Mesenchymal stem cell (in vitro differentiated cells and primary cell): Measurements from ENCODE around the gene PIGO.

Source experiments
- DNase-seq: peaks from one replicate; pipeline ENCODE4 v3.0.0-alpha.2; 2013
- H2AFZ ChIP-seq: one replicate; pipeline ENCODE4 v1.6.1; 2013; ENCODE audit warnings: low read depth, mild to moderate bottlenecking, control low read depth, inconsistent platforms, low read length, moderate library complexity
- H2AK5ac ChIP-seq: 2 replicates; pipeline ENCODE4 v1.6.1; 2013; ENCODE audit warnings: low read length, moderate library complexity, mild to moderate bottlenecking, inconsistent platforms; ENCODE audit not compliant: severe bottlenecking
- H2BK120ac ChIP-seq: one replicate; pipeline ENCODE4 v1.6.1; 2013; ENCODE audit warnings: low read depth, mild to moderate bottlenecking, inconsistent platforms, low read length, moderate library complexity
- H2BK12ac ChIP-seq, 2 experiments: one replicate each; pipeline ENCODE4 v1.6.1; 2013; ENCODE audit warnings: inconsistent platforms in 2 of 2, low read length in 2 of 2, mild to moderate bottlenecking in 2 of 2, moderate library complexity in 2 of 2, control low read depth in 1 of 2
- H2BK15ac ChIP-seq: one replicate; pipeline ENCODE4 v1.6.1; 2013; ENCODE audit warnings: mild to moderate bottlenecking, low read depth, inconsistent platforms; ENCODE audit not compliant: poor library complexity, severe bottlenecking
- H2BK5ac ChIP-seq: 2 replicates; pipeline ENCODE4 v1.6.1; 2013; ENCODE audit warnings: low read depth, mild to moderate bottlenecking, low read length, control low read depth, inconsistent platforms; ENCODE audit not compliant: poor library complexity, severe bottlenecking
- H3K14ac ChIP-seq, 2 experiments: one replicate each; pipeline ENCODE4 v1.6.1; 2013; ENCODE audit warnings: inconsistent platforms in 2 of 2, low read length in 2 of 2, control low read depth in 1 of 2, mild to moderate bottlenecking in 1 of 2, moderate library complexity in 1 of 2
- H3K18ac ChIP-seq, 2 experiments: one replicate each; pipeline ENCODE4 v1.6.1; 2013; ENCODE audit warnings: inconsistent platforms in 2 of 2, low read length in 2 of 2, control low read depth in 1 of 2, low read depth in 1 of 2, mild to moderate bottlenecking in 1 of 2
- H3K23ac ChIP-seq, 2 experiments: one replicate each; pipeline ENCODE4 v1.6.1; 2013; ENCODE audit warnings: inconsistent platforms in 2 of 2, low read length in 2 of 2, mild to moderate bottlenecking in 2 of 2, moderate library complexity in 2 of 2, control low read depth in 1 of 2
- H3K27ac ChIP-seq: 2 replicates; pipeline ENCODE4 v1.5.1; 2013; ENCODE audit warnings: mild to moderate bottlenecking, moderate library complexity, low read length, control low read depth, inconsistent platforms; ENCODE audit not compliant: poor library complexity, severe bottlenecking
- H3K27me3 ChIP-seq, 2 experiments: 2 replicates each; pipeline versions ENCODE4 v1.6.1 to v1.7.0; 2013; ENCODE audit warnings: low read length in 2 of 2, mild to moderate bottlenecking in 2 of 2, moderate library complexity in 2 of 2, control low read depth in 1 of 2, inconsistent platforms in 1 of 2; ENCODE audit not compliant: control insufficient read depth in 1 of 2, insufficient read depth in 1 of 2
- H3K36me3 ChIP-seq, 2 experiments: 2 replicates each; pipeline versions ENCODE4 v1.6.1 to v1.7.0; 2013; ENCODE audit warnings: low read length in 2 of 2, control low read depth in 1 of 2, inconsistent platforms in 1 of 2, low read depth in 1 of 2, mild to moderate bottlenecking in 1 of 2; ENCODE audit not compliant: insufficient read depth in 2 of 2, control insufficient read depth in 1 of 2
- H3K4ac ChIP-seq, 2 experiments: one replicate each; pipeline ENCODE4 v1.6.1; 2013; ENCODE audit warnings: inconsistent platforms in 2 of 2, low read length in 2 of 2, mild to moderate bottlenecking in 2 of 2, moderate library complexity in 2 of 2, control low read depth in 1 of 2, low read depth in 1 of 2
- H3K4me1 ChIP-seq: 2 replicates; pipeline ENCODE4 v1.6.1; 2013; ENCODE audit warnings: low read depth, low read length, control low read depth; ENCODE audit not compliant: control insufficient read depth, insufficient read depth
- H3K4me2 ChIP-seq: 2 replicates; pipeline ENCODE4 v1.6.1; 2013; ENCODE audit warnings: low read length, mild to moderate bottlenecking, inconsistent platforms; ENCODE audit not compliant: poor library complexity, severe bottlenecking
- H3K4me3 ChIP-seq, 2 experiments: 2 replicates each; pipeline versions ENCODE4 v1.5.1 to v1.7.0; 2013; ENCODE audit warnings: low read length in 2 of 2, mild to moderate bottlenecking in 2 of 2, control low read depth in 1 of 2, low read depth in 1 of 2; ENCODE audit not compliant: insufficient read depth in 1 of 2
- H3K79me1 ChIP-seq: replicated peaks from 2 replicates; pipeline ENCODE4 v1.6.1; 2013; ENCODE audit warnings: mild to moderate bottlenecking, control low read depth, low read length, inconsistent platforms; ENCODE audit not compliant: poor library complexity, severe bottlenecking
- H3K9ac ChIP-seq: 2 replicates; pipeline ENCODE4 v1.7.0; 2013; ENCODE audit warnings: mild to moderate bottlenecking, low read length, moderate library complexity
- H3K9me3 ChIP-seq: 2 replicates; pipeline ENCODE4 v1.7.0; 2013; ENCODE audit warnings: mild to moderate bottlenecking, low read length; ENCODE audit not compliant: control insufficient read depth
- H4K8ac ChIP-seq: one replicate; pipeline ENCODE4 v1.6.1; 2013; ENCODE audit warnings: inconsistent platforms, mild to moderate bottlenecking, low read length, moderate library complexity
- H4K91ac ChIP-seq: one replicate; pipeline ENCODE4 v1.6.1; 2013; ENCODE audit warnings: mild to moderate bottlenecking, low read length, inconsistent platforms
- WGBS: methylation state at CpG from one replicate; pipeline ENCODE4 v1.1.7; 2013; ENCODE audit warnings: mixed read lengths; 5-methylcytosine and 5-hydroxymethylcytosine counted together

Gene PIGO

DNA sequence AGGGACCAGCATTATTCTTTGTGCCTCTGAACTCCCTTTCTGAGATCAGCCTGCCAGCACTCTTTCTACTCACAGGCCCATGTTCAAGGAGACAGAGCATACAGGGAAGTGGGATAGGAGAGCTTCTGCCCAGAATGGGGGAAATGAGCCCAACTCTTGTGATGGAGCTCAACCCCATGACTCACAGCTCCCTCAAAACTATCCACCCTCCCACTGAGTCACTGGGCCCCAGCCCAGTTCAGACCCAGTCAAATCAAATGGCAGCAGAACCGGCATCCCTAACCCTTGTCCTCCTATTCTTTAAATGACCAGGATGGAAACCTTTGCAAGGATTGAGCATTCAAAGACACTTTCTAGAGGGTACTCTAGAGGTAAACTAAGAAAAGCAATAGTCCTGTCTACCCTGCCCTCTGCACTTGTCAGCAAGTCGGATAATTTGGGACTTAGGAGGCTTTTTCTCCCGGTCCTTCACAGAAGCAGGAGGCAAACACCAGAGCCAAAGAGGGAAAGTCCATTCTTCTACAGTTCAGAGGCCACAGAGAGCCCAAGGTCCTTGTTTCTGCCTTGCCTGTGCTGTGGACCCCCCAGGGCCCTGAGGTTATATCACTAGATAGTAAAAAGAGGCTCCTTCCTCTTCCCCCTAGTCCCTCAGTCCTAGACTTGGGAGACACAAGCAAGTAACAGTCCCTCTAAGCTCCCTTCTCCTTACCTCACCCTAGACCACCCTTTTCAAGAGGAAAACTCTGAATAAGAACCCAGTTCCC, 16.0 kb upstream of the PIGO start:
- H3K36me3 ChIP-seq, result peaks cover 18 to 22% of the 10 kb centered on the region in 2 experiments
- H4K8ac ChIP-seq, result no peak overlapping the region
- H3K4me2 ChIP-seq, result peak overlapping the region; percentile 67
- H3K9me3 ChIP-seq, result no peaks in the 10 kb centered on the region
- H3K27me3 ChIP-seq, result no peaks in the 10 kb centered on the region
- H3K4ac ChIP-seq, result peak overlapping the region in 1 of 2 experiments; percentile 74
- H3K9ac ChIP-seq, result peak overlapping the region; percentile 99
- peaks cover 22% of the 10 kb centered on the region for H3K79me1 ChIP-seq
- H2AFZ ChIP-seq, result no peak overlapping the region
- H2AK5ac ChIP-seq, result peak overlapping the region; percentile 93
- peak overlapping the region in 1 of 2 experiments; percentile 81 for H3K4me3 ChIP-seq
- DNase-seq, result peak; percentile 68
- peak overlapping the region; percentile 68 to 73 for H3K18ac ChIP-seq
- H3K14ac ChIP-seq, result no peak overlapping the region
- H2BK5ac ChIP-seq, result peak overlapping the region; percentile 86
- H3K4me1 ChIP-seq, result peaks cover 37% of the 10 kb centered on the region
- no peak overlapping the region for H4K91ac ChIP-seq
- H2BK15ac ChIP-seq, result no peak overlapping the region
- H3K23ac ChIP-seq, result no peak overlapping the region
- peak overlapping the region; percentile 86 for H3K27ac ChIP-seq
- H2BK120ac ChIP-seq, result peak overlapping the region; percentile 87
- 90% methylated on average over 2 of the region's 3 CpGs for WGBS
- peak overlapping the region; percentile 21 to 75 for H2BK12ac ChIP-seq

DNA sequence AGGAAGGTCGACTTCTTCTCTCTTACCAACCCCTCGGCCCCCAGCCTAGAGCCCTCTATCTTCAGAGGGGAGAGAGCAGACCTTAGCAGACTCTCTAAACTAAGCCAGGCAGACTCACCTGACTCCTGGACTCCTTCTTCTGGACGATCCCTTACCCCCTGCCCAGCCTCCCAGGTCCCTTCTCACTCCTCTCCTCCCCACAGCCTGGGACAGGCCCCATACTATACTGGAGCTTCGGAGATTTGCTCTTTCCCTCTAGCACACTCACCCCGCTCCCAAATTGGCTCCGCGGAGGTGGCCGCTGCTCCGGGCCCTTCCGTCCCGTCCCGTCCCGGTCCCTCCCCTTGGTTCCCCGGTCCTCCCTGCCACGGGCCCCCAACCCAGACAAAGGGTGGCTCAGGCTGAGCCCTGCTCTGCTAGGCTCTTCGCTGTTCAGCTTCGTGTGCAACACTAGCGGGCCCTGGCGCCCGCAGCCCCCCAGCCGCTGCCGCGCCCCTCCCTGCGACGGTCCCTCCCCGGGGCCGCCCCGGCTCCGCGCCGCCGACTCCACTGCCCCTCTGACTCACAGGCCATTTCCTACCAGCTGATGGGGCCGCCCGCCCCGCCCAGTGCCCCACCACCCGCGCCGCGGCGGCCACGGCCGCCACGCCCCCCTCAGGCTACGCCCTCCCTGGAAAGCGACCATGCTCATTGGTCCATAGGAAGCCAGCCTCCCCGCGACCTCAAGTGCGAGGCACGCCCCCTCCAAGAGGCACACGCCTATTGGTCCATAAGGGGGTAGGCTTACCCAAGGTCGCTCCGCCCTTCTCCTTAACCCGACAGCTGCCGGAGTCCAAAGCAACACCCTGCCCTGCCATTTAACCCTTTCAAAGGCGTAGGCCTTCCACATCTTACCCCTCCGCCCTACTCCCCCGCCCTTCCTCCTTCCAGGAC, 14.9 kb upstream of the PIGO start:
- DNase-seq, result peak; percentile 99
- Histone ChIP-seq H3K18ac (peak overlapping the region; percentile 81 to 94), H3K14ac (peak overlapping the region in 1 of 2 experiments; percentile 73), H2BK12ac (peak overlapping the region; percentile 51 to 91), H2AK5ac (peak overlapping the region; percentile 93), H4K8ac (peak overlapping the region; percentile 79), H3K4me1 (peaks cover 32% of the 10 kb centered on the region), H2BK5ac (peak overlapping the region; percentile 93), H3K4me2 (peak overlapping the region; percentile 95), H3K4ac (peak overlapping the region; percentile 81 to 94), H3K27me3 (no peaks in the 10 kb centered on the region), H3K27ac (peak overlapping the region; percentile 87), H2BK15ac (peak overlapping the region; percentile 81), H3K79me1 (peaks cover 32% of the 10 kb centered on the region), H3K23ac (peak overlapping the region in 1 of 2 experiments; percentile 34), H4K91ac (peak overlapping the region; percentile 83), H2AFZ (peak overlapping the region; percentile 15), H3K9ac (peak overlapping the region; percentile 99), H3K36me3 (peaks cover 29 to 33% of the 10 kb centered on the region in 2 experiments), H3K4me3 (peak overlapping the region; percentile 91 to 97), H3K9me3 (no peaks in the 10 kb centered on the region), H2BK120ac (peak overlapping the region; percentile 87)
- WGBS, result 1% methylated on average over 57 of the region's 57 CpGs

DNA sequence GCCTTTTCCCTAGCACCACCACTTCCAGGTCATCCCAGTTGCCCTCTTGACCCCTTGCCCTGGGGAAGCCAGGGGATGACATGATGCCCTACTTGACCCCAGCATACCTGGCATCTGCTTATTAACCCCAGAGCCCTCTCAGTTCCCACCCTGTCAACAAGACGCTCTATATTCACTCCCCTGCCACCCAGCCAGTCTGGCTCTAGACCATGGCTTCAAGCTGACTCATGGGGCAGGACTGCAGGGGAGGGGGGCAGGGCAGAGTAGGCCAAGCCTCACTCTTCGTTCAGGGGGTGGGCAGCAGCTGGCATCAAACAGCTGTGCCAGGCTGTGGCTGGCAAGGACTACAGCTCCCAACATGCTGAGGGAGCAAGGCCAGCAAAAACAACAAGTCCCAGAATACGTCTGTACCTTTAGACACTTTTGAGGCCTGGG, 14.0 kb upstream of the PIGO start:
- Histone ChIP-seq H3K9me3 (no peaks in the 10 kb centered on the region), H2BK12ac (peak overlapping the region in 1 of 2 experiments; percentile 32), H3K23ac (no peak overlapping the region), H2AK5ac (peak overlapping the region; percentile 78), H3K79me1 (peaks cover 40% of the 10 kb centered on the region), H3K9ac (peak overlapping the region; percentile 97), H4K8ac (no peak overlapping the region), H3K4me2 (peak overlapping the region; percentile 95), H3K4me3 (peak overlapping the region; percentile 1 to 97), H2AFZ (no peak overlapping the region), H2BK15ac (no peak overlapping the region), H3K27ac (peak overlapping the region; percentile 87), H3K36me3 (peaks cover 39 to 42% of the 10 kb centered on the region in 2 experiments), H4K91ac (no peak overlapping the region), H2BK120ac (no peak overlapping the region), H2BK5ac (no peak overlapping the region), H3K18ac (peak overlapping the region in 1 of 2 experiments; percentile 5), H3K4ac (no peak overlapping the region), H3K4me1 (peaks cover 32% of the 10 kb centered on the region), H3K27me3 (no peaks in the 10 kb centered on the region), H3K14ac (no peak overlapping the region)
- 11% methylated on average over 2 of the region's 3 CpGs for WGBS
- DNase-seq, result peak; percentile 70
